GM12878 (cell line): ENCODE data around the gene FBXL7. TPM values are rescaled to one million over a fixed set of nuclear protein-coding genes. Genes with fewer than 3 reads are reported as not detected.

Experiments used
- ATAC-seq: fragments of 200-7000 bp; cut with Tn5 transposase; 3 replicates; pipeline ENCODE4 v1.9.1; 2020; ENCODE audit warnings: mild to moderate bottlenecking, moderate library complexity
- BruUV-seq: library from RNA; stranded (reverse); fragments of 400-500 nt; replicated peaks from 2 replicates; lab custom pipeline; 2021; lab: Mats Ljungman, UMichigan
- CTCF ChIA-PET: fragments of 300-600 bp; sonication (Branson Sonifier 250); formaldehyde crosslinking; extraction: SDS; loops from one replicate; lab custom pipeline; 2021; ENCODE audit warnings: inconsistent platforms; lab: Yijun Ruan, JAX
- POLR2A ChIA-PET: fragments of 350-600 bp; formaldehyde crosslinking; extraction: SDS; loops from one replicate; lab custom pipeline; 2021; ENCODE audit warnings: inconsistent platforms; lab: Charles Lee
- RAD21 ChIA-PET: fragments of 300-600 bp; sonication (Branson Sonifier 250); formaldehyde crosslinking; loops from one replicate; lab custom pipeline; 2023; ENCODE audit warnings: antibody characterized with exemption; ENCODE audit not compliant: unreplicated experiment; lab: Charles Lee
- SMC1A ChIA-PET: fragments of 300-600 bp; sonication (Branson Sonifier 250); formaldehyde crosslinking; loops from one replicate; lab custom pipeline; 2023; ENCODE audit not compliant: unreplicated experiment, uncharacterized antibody; lab: Charles Lee
- DNase-seq: peaks from one replicate; pipeline ENCODE4 v3.0.0-alpha.2; 2011; ENCODE audit warnings: low read depth, low spot score
- FAIRE-seq: peaks from 3 replicates; lab custom pipeline; 2011; peaks lifted over from hg19 to GRCh38; lab: Jason Lieb, UNC
- H2AFZ ChIP-seq: 2 replicates; pipeline ENCODE4 v1.6.0; 2011; ENCODE audit warnings: low read depth, low read length, control low read depth; ENCODE audit not compliant: control insufficient read depth
- H3K27ac ChIP-seq: 2 replicates; pipeline ENCODE4 v1.5.1; 2011; ENCODE audit warnings: control low read depth; ENCODE audit not compliant: control insufficient read depth, insufficient read depth
- H3K27me3 ChIP-seq, 2 experiments: replicated peaks in 1 of 2; 2 replicates each; pipeline versions ENCODE4 v1.6.0 to v1.6.1; 2011; ENCODE audit warnings: low read length in 1 of 2; ENCODE audit not compliant: control insufficient read depth in 2 of 2, insufficient read depth in 2 of 2
- H3K36me3 ChIP-seq, 2 experiments: 2 replicates each; pipeline ENCODE4 v1.5.1; 2011; ENCODE audit warnings: low read length in 1 of 2; ENCODE audit not compliant: control insufficient read depth in 2 of 2, insufficient read depth in 2 of 2
- H3K4me1 ChIP-seq: 2 replicates; pipeline ENCODE4 v1.6.1; 2011; ENCODE audit warnings: mild to moderate bottlenecking, low read length, moderate library complexity, mixed read lengths; ENCODE audit not compliant: control insufficient read depth, insufficient read depth
- H3K4me2 ChIP-seq: 2 replicates; pipeline ENCODE4 v1.6.0; 2011; ENCODE audit warnings: control low read depth; ENCODE audit not compliant: control insufficient read depth, insufficient read depth
- H3K4me3 ChIP-seq: fragments of 200-600 bp; sonication (generic); 2 replicates; pipeline ENCODE4 v1.5.1; 2016
- H3K79me2 ChIP-seq: 2 replicates; pipeline ENCODE4 v1.6.0; 2011; ENCODE audit warnings: low read length; ENCODE audit not compliant: control insufficient read depth, insufficient read depth
- H3K9ac ChIP-seq: 2 replicates; pipeline ENCODE4 v1.8.0; 2011; ENCODE audit warnings: low read length, control low read depth, mixed read lengths; ENCODE audit not compliant: control insufficient read depth, insufficient read depth
- H3K9me3 ChIP-seq: replicated peaks from 3 replicates; pipeline ENCODE4 v1.5.1; 2011; ENCODE audit warnings: mild to moderate bottlenecking, low read length; ENCODE audit not compliant: control insufficient read depth, insufficient read depth
- H4K20me1 ChIP-seq: 2 replicates; pipeline ENCODE4 v1.6.0; 2011; ENCODE audit not compliant: control insufficient read depth, insufficient read depth
- CBX5 ChIP-seq: sonication (generic); IDR thresholded peaks from 2 replicates; pipeline ENCODE4 v1.6.1; 2016; ENCODE audit warnings: low read depth, moderate library complexity, mild to moderate bottlenecking, inconsistent platforms
- IKZF2 ChIP-seq, 2 experiments: fragments of 450-650 bp; IDR thresholded peaks; 2 replicates each; pipeline ENCODE4 v1.6.1; 2017; ENCODE audit warnings: mild to moderate bottlenecking in 2 of 2, moderate library complexity in 2 of 2
- MEF2B ChIP-seq: fragments of 450-650 bp; IDR thresholded peaks from 2 replicates; pipeline ENCODE4 v1.6.1; 2018; ENCODE audit warnings: mild to moderate bottlenecking, moderate library complexity; ENCODE audit not compliant: partially characterized antibody, poor library complexity, severe bottlenecking
- NFYB ChIP-seq: IDR thresholded peaks from 2 replicates; pipeline ENCODE4 v1.6.1; 2011; ENCODE audit warnings: low read depth, mild to moderate bottlenecking, low read length, improper control_type of control experiment, moderate library complexity; ENCODE audit not compliant: insufficient read depth
- NRF1 ChIP-seq: conservative IDR thresholded peaks from 2 replicates; pipeline ENCODE4 v1.6.1; 2011; ENCODE audit warnings: mild to moderate bottlenecking, low read depth, low read length, improper control_type of control experiment
- POLR2A ChIP-seq: IDR thresholded peaks from 2 replicates; pipeline ENCODE4 v1.6.1; 2011; ENCODE audit warnings: low read depth, mild to moderate bottlenecking, low read length
- POLR2AphosphoS2 ChIP-seq: IDR thresholded peaks from 2 replicates; pipeline ENCODE4 v1.6.1; 2011; ENCODE audit warnings: low read depth, mild to moderate bottlenecking, low read length, improper control_type of control experiment, moderate library complexity
- RUNX3 ChIP-seq: IDR thresholded peaks from 2 replicates; pipeline ENCODE4 v1.6.1; 2012; ENCODE audit warnings: low read length, inconsistent platforms
- SIX5 ChIP-seq: IDR thresholded peaks from 2 replicates; pipeline ENCODE4 v1.6.1; 2011; ENCODE audit warnings: mild to moderate bottlenecking, low read depth, low read length, moderate library complexity; ENCODE audit not compliant: severe bottlenecking
- SREBF2 ChIP-seq: IDR thresholded peaks from 2 replicates; pipeline ENCODE4 v1.6.1; 2012; ENCODE audit warnings: mild to moderate bottlenecking, low read length
- WGBS: methylation state at CpG from one replicate; pipeline ENCODE4 v1.1.6; 2016; ENCODE audit warnings: low lambda C conversion rate; ENCODE audit not compliant: insufficient replicate concordance, insufficient coverage; ENCODE audit errors: missing lambda C conversion rate; 5-methylcytosine and 5-hydroxymethylcytosine counted together
- in situ Hi-C: fragments of 300-500 bp; cut with MboI; formaldehyde crosslinking; loops from 9 replicates; pipeline ENCODE4 v1.14.3; 2018; ENCODE audit warnings: mixed read lengths
- intact Hi-C: fragments of 100-400 bp; cut with micrococcal nuclease; formaldehyde crosslinking; loops from one replicate; pipeline ENCODE4 v1.14.2; 2022; ENCODE audit not compliant: unreplicated experiment
- polyA plus RNA-seq, 11 experiments: library from polyadenylated mRNA; depleted of rRNA in 4 of 11; unstranded in 6 of 11; stranded (reverse) in 5 of 11; fragments of >200 nt; fragmentation: Nextera tagmentation in 4 of 11; fragmentation: Illumina TruSeq in 1 of 11; extraction: Ambion mirVana in 4 of 11; extraction: Trizol in 1 of 11; gene quantifications; 1 replicate in 1 of 11; 2 replicates in 10 of 11; pipeline versions ENCODE4 v1.2.1 to v1.2.3, GENCODE V29; 2011 to 2016; ENCODE audit warnings: inconsistent platforms in 2 of 11, missing spikeins in 2 of 11, low read depth in 1 of 11
- total RNA-seq, 4 experiments: library from RNA; depleted of rRNA in 3 of 4; stranded (reverse); fragments of >200 nt in 3 of 4; fragmentation: Illumina TruSeq in 1 of 4; extraction: Trizol in 1 of 4; gene quantifications; 2 replicates each; pipeline versions ENCODE4 v1.2.1 to v1.2.3, GENCODE V29; 2013 to 2021
- TF ChIP-seq, protein P1 (sequence below): IDR thresholded peaks from 2 replicates; pipeline ENCODE4 v1.6.1; 2011; ENCODE audit warnings: low read depth, low read length, improper control_type of control experiment, borderline replicate concordance
- TF ChIP-seq, protein P2 (sequence below): fragments of 450-650 bp; formaldehyde crosslinking; IDR thresholded peaks from 2 replicates; pipeline ENCODE4 v1.5.0; 2022; ENCODE audit warnings: mild to moderate bottlenecking, missing genetic modification characterization
- TF ChIP-seq, protein P3 (sequence below): IDR thresholded peaks from 2 replicates; pipeline ENCODE4 v1.6.1; 2011; ENCODE audit warnings: mild to moderate bottlenecking, low read depth, low read length, moderate library complexity; ENCODE audit not compliant: insufficient replicate concordance
- TF ChIP-seq, protein P4 (sequence below): fragments of 450-650 bp; IDR thresholded peaks from 2 replicates; pipeline ENCODE4 v1.6.1; 2017; ENCODE audit warnings: low read depth, mild to moderate bottlenecking, moderate library complexity
- TF ChIP-seq, protein P5 (sequence below): fragments of 450-650 bp; IDR thresholded peaks from 2 replicates; pipeline ENCODE4 v1.6.1; 2016; ENCODE audit warnings: mild to moderate bottlenecking

Gene FBXL7
- total and polyA plus RNA-seq, 10 of the 15 experiments (the other 5 are each of a cell fraction or from before 2014, with no cell fraction given), result 0.03 to 0.44 (median 0.16) TPM

DNA sequence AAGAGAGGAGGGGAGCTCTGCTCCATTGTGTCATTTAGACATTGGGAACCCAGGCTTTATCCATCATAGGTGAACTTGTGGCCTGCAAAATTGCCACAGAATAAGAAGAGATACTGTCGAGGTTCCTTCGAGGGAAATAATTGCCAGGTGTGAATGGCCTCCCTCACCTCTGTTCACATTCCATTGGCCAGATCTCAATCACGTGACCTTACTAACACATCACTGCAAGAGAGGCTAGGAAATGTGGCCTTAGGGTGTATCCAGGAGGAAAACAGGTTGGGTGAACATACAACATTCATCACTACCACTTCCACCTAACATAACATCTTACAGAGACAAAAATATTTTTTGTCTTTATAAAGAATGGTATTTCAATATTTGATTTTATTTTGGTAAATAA lies 182.1 kb downstream of the FBXL7 start:
- RAD21 ChIA-PET, result no interaction called here
- H3K4me2 ChIP-seq, result no peak overlapping the region
- in situ Hi-C loops (no loop called here), intact Hi-C loops (loop anchor here (10.0 kb wide), 1 partner anchor 313 kb away; no protein-coding TSS in a partner anchor)
- no TSS peak for BruUV-seq
- POLR2A ChIA-PET, result no interaction called here
- DNase-seq (no peak), FAIRE-seq (no peak), ATAC-seq (no peak)
- no peak overlapping the region for H3K4me3 ChIP-seq
- no peaks in the 10 kb centered on the region for H4K20me1 ChIP-seq
- SMC1A ChIA-PET, result no interaction called here
- H3K9ac ChIP-seq, result no peak overlapping the region
- H3K27me3 ChIP-seq, result no peaks in the 10 kb centered on the region
- no peak overlapping the region for H2AFZ ChIP-seq
- no peaks in the 10 kb centered on the region for H3K36me3 ChIP-seq
- no peaks in the 10 kb centered on the region for H3K4me1 ChIP-seq
- CTCF ChIA-PET, result interaction anchor here (0.9 kb wide), 1 partner anchor 110 kb away, joined by 3 read pairs; no protein-coding TSS in a partner anchor
- H3K79me2 ChIP-seq, result no peaks in the 10 kb centered on the region
- no peak overlapping the region for H3K27ac ChIP-seq
- 4% methylated on average over 3 of the region's 3 CpGs for WGBS
- no peak for TF ChIP-seq CBX5
- TF ChIP-seq, protein P1, sequence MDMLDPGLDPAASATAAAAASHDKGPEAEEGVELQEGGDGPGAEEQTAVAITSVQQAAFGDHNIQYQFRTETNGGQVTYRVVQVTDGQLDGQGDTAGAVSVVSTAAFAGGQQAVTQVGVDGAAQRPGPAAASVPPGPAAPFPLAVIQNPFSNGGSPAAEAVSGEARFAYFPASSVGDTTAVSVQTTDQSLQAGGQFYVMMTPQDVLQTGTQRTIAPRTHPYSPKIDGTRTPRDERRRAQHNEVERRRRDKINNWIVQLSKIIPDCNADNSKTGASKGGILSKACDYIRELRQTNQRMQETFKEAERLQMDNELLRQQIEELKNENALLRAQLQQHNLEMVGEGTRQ, result no peak
- no peak for TF ChIP-seq SIX5
- no peak for TF ChIP-seq SREBF2
- TF ChIP-seq, protein P2, sequence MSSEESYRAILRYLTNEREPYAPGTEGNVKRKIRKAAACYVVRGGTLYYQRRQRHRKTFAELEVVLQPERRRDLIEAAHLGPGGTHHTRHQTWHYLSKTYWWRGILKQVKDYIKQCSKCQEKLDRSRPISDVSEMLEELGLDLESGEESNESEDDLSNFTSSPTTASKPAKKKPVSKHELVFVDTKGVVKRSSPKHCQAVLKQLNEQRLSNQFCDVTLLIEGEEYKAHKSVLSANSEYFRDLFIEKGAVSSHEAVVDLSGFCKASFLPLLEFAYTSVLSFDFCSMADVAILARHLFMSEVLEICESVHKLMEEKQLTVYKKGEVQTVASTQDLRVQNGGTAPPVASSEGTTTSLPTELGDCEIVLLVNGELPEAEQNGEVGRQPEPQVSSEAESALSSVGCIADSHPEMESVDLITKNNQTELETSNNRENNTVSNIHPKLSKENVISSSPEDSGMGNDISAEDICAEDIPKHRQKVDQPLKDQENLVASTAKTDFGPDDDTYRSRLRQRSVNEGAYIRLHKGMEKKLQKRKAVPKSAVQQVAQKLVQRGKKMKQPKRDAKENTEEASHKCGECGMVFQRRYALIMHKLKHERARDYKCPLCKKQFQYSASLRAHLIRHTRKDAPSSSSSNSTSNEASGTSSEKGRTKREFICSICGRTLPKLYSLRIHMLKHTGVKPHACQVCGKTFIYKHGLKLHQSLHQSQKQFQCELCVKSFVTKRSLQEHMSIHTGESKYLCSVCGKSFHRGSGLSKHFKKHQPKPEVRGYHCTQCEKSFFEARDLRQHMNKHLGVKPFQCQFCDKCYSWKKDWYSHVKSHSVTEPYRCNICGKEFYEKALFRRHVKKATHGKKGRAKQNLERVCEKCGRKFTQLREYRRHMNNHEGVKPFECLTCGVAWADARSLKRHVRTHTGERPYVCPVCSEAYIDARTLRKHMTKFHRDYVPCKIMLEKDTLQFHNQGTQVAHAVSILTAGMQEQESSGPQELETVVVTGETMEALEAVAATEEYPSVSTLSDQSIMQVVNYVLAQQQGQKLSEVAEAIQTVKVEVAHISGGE, result no peak
- no peak for TF ChIP-seq POLR2AphosphoS2
- no peak for TF ChIP-seq MEF2B
- TF ChIP-seq NFYB, result no peak
- TF ChIP-seq, protein P3, sequence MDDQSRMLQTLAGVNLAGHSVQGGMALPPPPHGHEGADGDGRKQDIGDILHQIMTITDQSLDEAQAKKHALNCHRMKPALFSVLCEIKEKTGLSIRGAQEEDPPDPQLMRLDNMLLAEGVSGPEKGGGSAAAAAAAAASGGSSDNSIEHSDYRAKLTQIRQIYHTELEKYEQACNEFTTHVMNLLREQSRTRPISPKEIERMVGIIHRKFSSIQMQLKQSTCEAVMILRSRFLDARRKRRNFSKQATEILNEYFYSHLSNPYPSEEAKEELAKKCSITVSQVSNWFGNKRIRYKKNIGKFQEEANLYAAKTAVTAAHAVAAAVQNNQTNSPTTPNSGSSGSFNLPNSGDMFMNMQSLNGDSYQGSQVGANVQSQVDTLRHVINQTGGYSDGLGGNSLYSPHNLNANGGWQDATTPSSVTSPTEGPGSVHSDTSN, result no peak
- TF ChIP-seq RUNX3, result no peak
- no peak for TF ChIP-seq POLR2A
- TF ChIP-seq, protein P4, sequence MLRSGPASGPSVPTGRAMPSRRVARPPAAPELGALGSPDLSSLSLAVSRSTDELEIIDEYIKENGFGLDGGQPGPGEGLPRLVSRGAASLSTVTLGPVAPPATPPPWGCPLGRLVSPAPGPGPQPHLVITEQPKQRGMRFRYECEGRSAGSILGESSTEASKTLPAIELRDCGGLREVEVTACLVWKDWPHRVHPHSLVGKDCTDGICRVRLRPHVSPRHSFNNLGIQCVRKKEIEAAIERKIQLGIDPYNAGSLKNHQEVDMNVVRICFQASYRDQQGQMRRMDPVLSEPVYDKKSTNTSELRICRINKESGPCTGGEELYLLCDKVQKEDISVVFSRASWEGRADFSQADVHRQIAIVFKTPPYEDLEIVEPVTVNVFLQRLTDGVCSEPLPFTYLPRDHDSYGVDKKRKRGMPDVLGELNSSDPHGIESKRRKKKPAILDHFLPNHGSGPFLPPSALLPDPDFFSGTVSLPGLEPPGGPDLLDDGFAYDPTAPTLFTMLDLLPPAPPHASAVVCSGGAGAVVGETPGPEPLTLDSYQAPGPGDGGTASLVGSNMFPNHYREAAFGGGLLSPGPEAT, result no peak
- TF ChIP-seq NRF1, result no peak
- TF ChIP-seq, protein P5, sequence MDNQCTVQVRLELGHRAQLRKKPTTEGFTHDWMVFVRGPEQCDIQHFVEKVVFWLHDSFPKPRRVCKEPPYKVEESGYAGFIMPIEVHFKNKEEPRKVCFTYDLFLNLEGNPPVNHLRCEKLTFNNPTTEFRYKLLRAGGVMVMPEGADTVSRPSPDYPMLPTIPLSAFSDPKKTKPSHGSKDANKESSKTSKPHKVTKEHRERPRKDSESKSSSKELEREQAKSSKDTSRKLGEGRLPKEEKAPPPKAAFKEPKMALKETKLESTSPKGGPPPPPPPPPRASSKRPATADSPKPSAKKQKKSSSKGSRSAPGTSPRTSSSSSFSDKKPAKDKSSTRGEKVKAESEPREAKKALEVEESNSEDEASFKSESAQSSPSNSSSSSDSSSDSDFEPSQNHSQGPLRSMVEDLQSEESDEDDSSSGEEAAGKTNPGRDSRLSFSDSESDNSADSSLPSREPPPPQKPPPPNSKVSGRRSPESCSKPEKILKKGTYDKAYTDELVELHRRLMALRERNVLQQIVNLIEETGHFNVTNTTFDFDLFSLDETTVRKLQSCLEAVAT, result no peak
- no peak for TF ChIP-seq IKZF2 (IDR thresholded peaks at IDR 0.05)
- H3K9me3 ChIP-seq, result no peaks in the 10 kb centered on the region
